DOHH2 (cell line): ENCODE measurements around the gene CSNK2A3.

Experiments
- H3F3A ChIP-seq: fragments of 200-600 bp; sonication (generic), shearing (Covaris generic); 2 replicates; pipeline ENCODE4 v1.6.0; 2016; ENCODE audit warnings: antibody characterized with exemption, mild to moderate bottlenecking; ENCODE audit not compliant: control insufficient read depth, insufficient read depth
- H3K27ac ChIP-seq: fragments of 200-600 bp; sonication (generic); 2 replicates; pipeline ENCODE4 v1.5.1; 2014; ENCODE audit warnings: low read depth, mild to moderate bottlenecking, low read length, moderate library complexity
- H3K27me3 ChIP-seq: fragments of 200-600 bp; sonication (generic); 2 replicates; pipeline ENCODE4 v1.6.1; 2014; ENCODE audit warnings: mild to moderate bottlenecking, low read length, mixed read lengths; ENCODE audit not compliant: control insufficient read depth
- H3K36me3 ChIP-seq: fragments of 200-600 bp; sonication (generic); 2 replicates; pipeline ENCODE4 v1.6.1; 2014; ENCODE audit warnings: mild to moderate bottlenecking, low read length, moderate library complexity, mixed read lengths; ENCODE audit not compliant: control insufficient read depth
- H3K4me1 ChIP-seq: fragments of 200-600 bp; sonication (generic); 2 replicates; pipeline ENCODE4 v1.6.1; 2014; ENCODE audit warnings: mild to moderate bottlenecking, low read length, mixed read lengths; ENCODE audit not compliant: control insufficient read depth
- H3K4me2 ChIP-seq: fragments of 200-600 bp; sonication (generic); 2 replicates; pipeline ENCODE4 v1.6.0; 2014; ENCODE audit warnings: mild to moderate bottlenecking, low read length, moderate library complexity
- H3K4me3 ChIP-seq: fragments of 200-600 bp; sonication (generic); 2 replicates; pipeline ENCODE4 v1.5.1; 2014; ENCODE audit warnings: mild to moderate bottlenecking, low read length, mixed read lengths
- H3K79me2 ChIP-seq: fragments of 200-600 bp; sonication (generic); 2 replicates; pipeline ENCODE4 v1.6.1; 2014; ENCODE audit warnings: mild to moderate bottlenecking, low read length, mixed read lengths; ENCODE audit not compliant: control insufficient read depth
- H3K9me2 ChIP-seq: fragments of 200-600 bp; sonication (generic); replicated peaks from 2 replicates; pipeline ENCODE4 v1.6.1; 2014; ENCODE audit warnings: mild to moderate bottlenecking, low read length, mixed read lengths; ENCODE audit not compliant: control insufficient read depth
- H3K9me3 ChIP-seq: fragments of 200-600 bp; sonication (generic); 2 replicates; pipeline ENCODE4 v1.6.1; 2014; ENCODE audit warnings: antibody characterized with exemption, low read length, mixed read lengths; ENCODE audit not compliant: control insufficient read depth, insufficient read depth
- H4K20me1 ChIP-seq: fragments of 200-600 bp; sonication (generic); 2 replicates; pipeline ENCODE4 v1.6.0; 2014; ENCODE audit warnings: low read depth, mild to moderate bottlenecking, antibody characterized with exemption, low read length, moderate library complexity; ENCODE audit not compliant: control insufficient read depth, insufficient read depth
- CTCF ChIP-seq: fragments of 200-600 bp; sonication (generic); IDR thresholded peaks from one replicate; pipeline ENCODE4 v1.5.1; 2014; ENCODE audit warnings: antibody characterized with exemption, mild to moderate bottlenecking, low read depth, low read length; ENCODE audit not compliant: poor library complexity, severe bottlenecking
- EZH2phosphoT487 ChIP-seq: fragments of 200-600 bp; sonication (generic); IDR thresholded peaks from 2 replicates; pipeline ENCODE4 v1.6.1; 2017; ENCODE audit warnings: borderline replicate concordance, mild to moderate bottlenecking, antibody characterized with exemption, low read length, moderate library complexity, mixed read lengths

Gene CSNK2A3

DNA sequence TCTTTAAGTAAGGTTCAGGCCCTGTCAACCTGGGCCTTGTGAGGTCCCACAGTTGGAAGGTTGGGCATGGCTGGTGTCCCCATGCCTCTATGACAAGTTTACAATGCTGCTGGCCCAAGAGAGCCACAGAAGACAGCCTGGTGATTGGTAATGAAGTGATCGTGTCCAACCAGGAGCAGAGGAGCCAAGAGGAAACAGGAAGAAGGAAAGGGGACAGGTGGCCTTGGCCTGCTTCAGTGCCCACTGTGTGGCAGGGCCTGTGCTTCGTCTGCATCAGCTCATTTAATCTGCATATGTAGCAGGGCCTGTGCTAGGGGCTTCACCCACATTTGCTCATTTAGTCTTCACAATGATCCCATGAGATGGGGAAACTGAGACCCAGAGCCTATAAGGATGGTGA lies 42.1 kb upstream of the CSNK2A3 start:
- no peaks in the 10 kb centered on the region for H3K9me2 ChIP-seq
- no peaks in the 10 kb centered on the region for H3K9me3 ChIP-seq
- no peaks in the 10 kb centered on the region for H3K79me2 ChIP-seq
- no peaks in the 10 kb centered on the region for H3K36me3 ChIP-seq
- H3F3A ChIP-seq, result no peaks in the 10 kb centered on the region
- H3K27ac ChIP-seq, result no peak overlapping the region
- no peaks in the 10 kb centered on the region for H3K4me1 ChIP-seq
- TF ChIP-seq EZH2phosphoT487, result no peak
- no peak for TF ChIP-seq CTCF
- no peaks in the 10 kb centered on the region for H3K27me3 ChIP-seq
- H3K4me3 ChIP-seq, result no peak overlapping the region
- no peak overlapping the region for H3K4me2 ChIP-seq
- no peaks in the 10 kb centered on the region for H4K20me1 ChIP-seq

DNA sequence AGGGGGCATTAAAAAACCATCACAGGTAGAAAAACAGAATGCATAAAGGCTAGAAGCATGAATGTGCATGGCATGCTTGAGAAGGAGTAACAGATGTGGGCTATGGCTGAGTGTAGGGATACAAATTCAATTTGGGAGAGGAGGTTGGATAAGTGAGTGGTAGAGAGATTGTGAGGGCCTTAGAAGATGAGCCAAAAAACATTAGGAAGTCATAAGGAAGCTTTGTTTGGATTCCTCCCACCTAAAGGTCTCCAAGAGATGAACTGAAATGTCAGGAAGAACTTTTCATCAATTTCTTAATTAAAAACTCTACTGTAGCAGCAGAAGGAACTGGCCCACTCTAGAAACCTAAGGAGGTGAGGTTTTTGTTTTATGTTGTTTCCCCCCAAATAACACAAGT lies 41.2 kb upstream of the CSNK2A3 start:
- H3K4me3 ChIP-seq, result no peak overlapping the region
- no peaks in the 10 kb centered on the region for H3K27me3 ChIP-seq
- H3K79me2 ChIP-seq, result no peaks in the 10 kb centered on the region
- no peak for TF ChIP-seq EZH2phosphoT487
- no peak for TF ChIP-seq CTCF
- no peaks in the 10 kb centered on the region for H3K9me2 ChIP-seq
- H3K4me2 ChIP-seq, result no peak overlapping the region
- H3F3A ChIP-seq, result no peaks in the 10 kb centered on the region
- H3K27ac ChIP-seq, result no peak overlapping the region
- H4K20me1 ChIP-seq, result no peaks in the 10 kb centered on the region
- H3K9me3 ChIP-seq, result no peaks in the 10 kb centered on the region
- no peaks in the 10 kb centered on the region for H3K36me3 ChIP-seq
- H3K4me1 ChIP-seq, result no peaks in the 10 kb centered on the region

GRCh38 chr11:11391796-11392463 lies 38.9 kb upstream of the CSNK2A3 start:
- Histone ChIP-seq H3K4me1 (no peaks in the 10 kb centered on the region), H4K20me1 (no peaks in the 10 kb centered on the region), H3K27me3 (no peaks in the 10 kb centered on the region), H3K9me2 (no peaks in the 10 kb centered on the region), H3K4me2 (no peak overlapping the region), H3K9me3 (no peaks in the 10 kb centered on the region), H3F3A (no peaks in the 10 kb centered on the region), H3K36me3 (no peaks in the 10 kb centered on the region), H3K79me2 (no peaks in the 10 kb centered on the region), H3K27ac (no peak overlapping the region), H3K4me3 (no peak overlapping the region)
- TF ChIP-seq EZH2phosphoT487 (no peak), CTCF (no peak)

GRCh38 chr11:11391169-11391568 lies 38.1 kb upstream of the CSNK2A3 start:
- no peaks in the 10 kb centered on the region for H3K27me3 ChIP-seq
- H3K27ac ChIP-seq, result no peak overlapping the region
- H3K36me3 ChIP-seq, result no peaks in the 10 kb centered on the region
- TF ChIP-seq CTCF (no peak), EZH2phosphoT487 (no peak)
- no peaks in the 10 kb centered on the region for H3K79me2 ChIP-seq
- H3K4me1 ChIP-seq, result no peaks in the 10 kb centered on the region
- no peaks in the 10 kb centered on the region for H3F3A ChIP-seq
- no peaks in the 10 kb centered on the region for H3K9me3 ChIP-seq
- no peak overlapping the region for H3K4me3 ChIP-seq
- H4K20me1 ChIP-seq, result no peaks in the 10 kb centered on the region
- H3K9me2 ChIP-seq, result no peaks in the 10 kb centered on the region
- H3K4me2 ChIP-seq, result no peak overlapping the region
